ENCODE measurements around the gene RASA1.

RASA1 gene

GRCh38 chr5:87435144-87435694 is 167.5 kb downstream of the RASA1 start:
- H3K4me3 ChIP-seq (replicated peaks; ENCODE audit: low read depth, low read length) = no peak overlapping the region
- TF ChIP-seq CTCF (IDR thresholded peaks at IDR 0.05; ENCODE audit: insufficient read depth, low read length, poor library complexity, severe bottlenecking) = no peak
- no peak for DNase-seq (ENCODE audit: extremely low read depth, insufficient read length)
- H3K27me3 ChIP-seq (replicated peaks; ENCODE audit: control insufficient read depth, insufficient read depth, low read length) = no peaks in the 10 kb centered on the region; the same call in 1 of the 2 replicates
- no peaks in the 10 kb centered on the region for H3K36me3 ChIP-seq (ENCODE audit: control insufficient read depth, insufficient read depth, low read length)

- Histone ChIP-seq H3K36me3 (ENCODE audit: control insufficient read depth, insufficient read depth, low read length) (no peaks in the 10 kb centered on the region), H3K27me3 (replicated peaks; ENCODE audit: control insufficient read depth, insufficient read depth, low read length) (no peaks in the 10 kb centered on the region), H3K4me3 (replicated peaks; ENCODE audit: low read depth, low read length) (no peak overlapping the region)
- TF ChIP-seq CTCF (IDR thresholded peaks at IDR 0.05; ENCODE audit: insufficient read depth, low read length, poor library complexity, severe bottlenecking) = no peak
- DNase-seq (ENCODE audit: extremely low read depth, insufficient read length) = no peak
These were observed 170.0 kb downstream of the RASA1 start for GRCh38 chr5:87437724-87438123.

GRCh38 chr5:87438231-87438630 is 170.5 kb downstream of the RASA1 start:
- Histone ChIP-seq H3K36me3 (ENCODE audit: control insufficient read depth, insufficient read depth, low read length) (no peaks in the 10 kb centered on the region), H3K4me3 (replicated peaks; ENCODE audit: low read depth, low read length) (no peak overlapping the region), H3K27me3 (replicated peaks; ENCODE audit: control insufficient read depth, insufficient read depth, low read length) (no peaks in the 10 kb centered on the region)
- TF ChIP-seq CTCF (IDR thresholded peaks at IDR 0.05; ENCODE audit: insufficient read depth, low read length, poor library complexity, severe bottlenecking) = no peak
- DNase-seq (ENCODE audit: extremely low read depth, insufficient read length) = no peak

All from GM06990 (cell line).